HL-60 (cell line): Measurements from ENCODE around the gene NEK1.

ENCODE experiments used
- DNase-seq, 2 experiments: peaks; one replicate each; pipeline ENCODE4 v3.0.0-alpha.2; 2010 to 2020; ENCODE audit warnings: low read depth in 1 of 2, low spot score in 1 of 2
- H3K27ac ChIP-seq: fragments of 250-450 bp; sonication (Bioruptor Pico); replicated peaks from 2 replicates; pipeline ENCODE4 v1.5.1; 2020; ENCODE audit warnings: mild to moderate bottlenecking, moderate library complexity
- H3K27me3 ChIP-seq: fragments of 250-450 bp; sonication (Bioruptor Pico); 2 replicates; pipeline ENCODE4 v1.5.1; 2021; ENCODE audit warnings: mild to moderate bottlenecking, moderate library complexity; ENCODE audit not compliant: insufficient read depth, poor library complexity, severe bottlenecking
- H3K4me3 ChIP-seq: replicated peaks from 2 replicates; pipeline ENCODE4 v1.5.1; 2011; ENCODE audit warnings: mild to moderate bottlenecking, control low read depth, low read length; ENCODE audit not compliant: insufficient read depth
- GABPA ChIP-seq: IDR thresholded peaks from 2 replicates; pipeline ENCODE4 v1.6.1; 2012; ENCODE audit warnings: low read depth
- POLR2AphosphoS5 ChIP-seq: IDR thresholded peaks from 2 replicates; pipeline ENCODE4 v1.6.1; 2012; ENCODE audit warnings: low read depth
- SPI1 ChIP-seq: IDR thresholded peaks from 2 replicates; pipeline ENCODE4 v1.6.1; 2012; ENCODE audit warnings: low read depth, mild to moderate bottlenecking, borderline replicate concordance
- TF ChIP-seq, protein P1 (sequence below): IDR thresholded peaks from 2 replicates; pipeline ENCODE4 v1.6.1; 2012; ENCODE audit warnings: low read depth; ENCODE audit not compliant: insufficient replicate concordance
- TF ChIP-seq, protein P2 (sequence below): IDR thresholded peaks from one replicate; pipeline ENCODE4 v1.5.1; 2011; ENCODE audit warnings: low read length, control low read depth, inconsistent platforms; ENCODE audit not compliant: insufficient read depth

NEK1 gene

DNA sequence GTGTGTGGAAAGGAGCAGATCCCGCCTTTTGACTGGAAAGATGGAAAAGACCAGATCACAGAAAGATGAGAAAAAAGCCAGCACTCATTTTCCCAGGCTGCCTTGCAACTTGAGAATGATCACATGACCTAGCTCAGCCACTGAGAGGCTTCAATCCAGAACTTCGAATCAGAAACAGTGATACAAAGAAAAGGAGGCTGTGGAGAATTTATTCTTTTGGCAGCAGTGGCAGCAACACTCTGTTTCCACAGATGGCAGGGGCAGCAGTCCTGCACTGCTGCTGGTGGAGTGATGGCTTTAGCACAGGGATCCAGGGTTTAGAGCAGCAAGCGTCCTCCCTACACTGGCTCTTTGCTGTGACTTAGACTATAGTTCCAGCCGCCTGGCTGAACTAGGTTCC is 263.8 kb downstream of the NEK1 start:
- TF ChIP-seq POLR2AphosphoS5 (no peak), SPI1 (no peak), GABPA (no peak)
- TF ChIP-seq, protein P1, sequence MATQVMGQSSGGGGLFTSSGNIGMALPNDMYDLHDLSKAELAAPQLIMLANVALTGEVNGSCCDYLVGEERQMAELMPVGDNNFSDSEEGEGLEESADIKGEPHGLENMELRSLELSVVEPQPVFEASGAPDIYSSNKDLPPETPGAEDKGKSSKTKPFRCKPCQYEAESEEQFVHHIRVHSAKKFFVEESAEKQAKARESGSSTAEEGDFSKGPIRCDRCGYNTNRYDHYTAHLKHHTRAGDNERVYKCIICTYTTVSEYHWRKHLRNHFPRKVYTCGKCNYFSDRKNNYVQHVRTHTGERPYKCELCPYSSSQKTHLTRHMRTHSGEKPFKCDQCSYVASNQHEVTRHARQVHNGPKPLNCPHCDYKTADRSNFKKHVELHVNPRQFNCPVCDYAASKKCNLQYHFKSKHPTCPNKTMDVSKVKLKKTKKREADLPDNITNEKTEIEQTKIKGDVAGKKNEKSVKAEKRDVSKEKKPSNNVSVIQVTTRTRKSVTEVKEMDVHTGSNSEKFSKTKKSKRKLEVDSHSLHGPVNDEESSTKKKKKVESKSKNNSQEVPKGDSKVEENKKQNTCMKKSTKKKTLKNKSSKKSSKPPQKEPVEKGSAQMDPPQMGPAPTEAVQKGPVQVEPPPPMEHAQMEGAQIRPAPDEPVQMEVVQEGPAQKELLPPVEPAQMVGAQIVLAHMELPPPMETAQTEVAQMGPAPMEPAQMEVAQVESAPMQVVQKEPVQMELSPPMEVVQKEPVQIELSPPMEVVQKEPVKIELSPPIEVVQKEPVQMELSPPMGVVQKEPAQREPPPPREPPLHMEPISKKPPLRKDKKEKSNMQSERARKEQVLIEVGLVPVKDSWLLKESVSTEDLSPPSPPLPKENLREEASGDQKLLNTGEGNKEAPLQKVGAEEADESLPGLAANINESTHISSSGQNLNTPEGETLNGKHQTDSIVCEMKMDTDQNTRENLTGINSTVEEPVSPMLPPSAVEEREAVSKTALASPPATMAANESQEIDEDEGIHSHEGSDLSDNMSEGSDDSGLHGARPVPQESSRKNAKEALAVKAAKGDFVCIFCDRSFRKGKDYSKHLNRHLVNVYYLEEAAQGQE = no peak
- TF ChIP-seq, protein P2, sequence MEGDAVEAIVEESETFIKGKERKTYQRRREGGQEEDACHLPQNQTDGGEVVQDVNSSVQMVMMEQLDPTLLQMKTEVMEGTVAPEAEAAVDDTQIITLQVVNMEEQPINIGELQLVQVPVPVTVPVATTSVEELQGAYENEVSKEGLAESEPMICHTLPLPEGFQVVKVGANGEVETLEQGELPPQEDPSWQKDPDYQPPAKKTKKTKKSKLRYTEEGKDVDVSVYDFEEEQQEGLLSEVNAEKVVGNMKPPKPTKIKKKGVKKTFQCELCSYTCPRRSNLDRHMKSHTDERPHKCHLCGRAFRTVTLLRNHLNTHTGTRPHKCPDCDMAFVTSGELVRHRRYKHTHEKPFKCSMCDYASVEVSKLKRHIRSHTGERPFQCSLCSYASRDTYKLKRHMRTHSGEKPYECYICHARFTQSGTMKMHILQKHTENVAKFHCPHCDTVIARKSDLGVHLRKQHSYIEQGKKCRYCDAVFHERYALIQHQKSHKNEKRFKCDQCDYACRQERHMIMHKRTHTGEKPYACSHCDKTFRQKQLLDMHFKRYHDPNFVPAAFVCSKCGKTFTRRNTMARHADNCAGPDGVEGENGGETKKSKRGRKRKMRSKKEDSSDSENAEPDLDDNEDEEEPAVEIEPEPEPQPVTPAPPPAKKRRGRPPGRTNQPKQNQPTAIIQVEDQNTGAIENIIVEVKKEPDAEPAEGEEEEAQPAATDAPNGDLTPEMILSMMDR = no peak
- Histone ChIP-seq H3K27me3 (no peaks in the 10 kb centered on the region), H3K4me3 (no peak overlapping the region), H3K27ac (no peak overlapping the region)
- DNase-seq = no peak

DNA sequence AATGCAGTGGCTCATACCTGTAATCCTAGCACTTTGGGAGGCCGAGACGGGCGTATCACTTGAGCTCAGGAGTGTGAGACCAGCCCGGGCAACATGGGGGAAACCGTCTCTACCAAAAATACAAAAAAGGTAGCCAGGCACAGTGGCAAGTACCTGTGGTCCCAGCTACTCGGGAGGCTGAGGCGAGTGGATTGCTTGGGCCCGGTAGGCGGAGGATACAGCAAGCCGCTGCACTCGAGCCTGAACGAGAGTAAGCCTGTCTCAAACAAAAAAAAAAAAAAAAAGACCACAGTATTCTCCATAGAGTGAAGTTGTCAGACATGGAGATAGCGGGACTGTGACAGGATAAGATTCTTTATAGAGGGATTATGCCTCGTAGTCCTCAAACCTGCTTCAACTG is 265.5 kb downstream of the NEK1 start:
- no peak for DNase-seq
- no peak for TF ChIP-seq POLR2AphosphoS5
- TF ChIP-seq, protein P2 = no peak
- no peak for TF ChIP-seq GABPA
- H3K27me3 ChIP-seq = no peaks in the 10 kb centered on the region
- H3K27ac ChIP-seq = no peak overlapping the region
- no peak overlapping the region for H3K4me3 ChIP-seq

DNA sequence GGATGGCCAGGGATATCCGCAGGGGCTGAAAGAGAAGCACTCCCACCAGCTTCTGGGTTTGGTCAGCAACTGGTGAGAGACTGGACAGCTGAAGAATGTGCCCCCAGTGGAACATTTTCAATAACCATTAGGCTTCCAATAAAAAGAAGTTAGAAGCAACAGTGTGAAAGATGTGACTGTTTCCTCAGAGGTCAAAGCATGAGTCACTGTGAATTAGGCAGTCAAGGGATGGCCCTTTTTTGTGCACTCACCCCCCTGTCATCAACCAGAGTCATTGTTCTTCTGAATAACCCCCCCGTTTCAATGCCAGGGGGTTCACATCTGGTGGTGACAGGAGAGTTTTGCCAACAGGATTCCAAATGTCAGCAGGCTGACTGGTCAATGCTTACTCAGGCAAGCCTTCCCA is 267.1 kb downstream of the NEK1 start:
- Histone ChIP-seq H3K4me3 (no peak overlapping the region), H3K27ac (no peak overlapping the region), H3K27me3 (no peaks in the 10 kb centered on the region)
- TF ChIP-seq, protein P1 = no peak
- TF ChIP-seq SPI1 = no peak
- no peak for TF ChIP-seq POLR2AphosphoS5
- TF ChIP-seq GABPA = no peak
- TF ChIP-seq, protein P2 = no peak
- DNase-seq = no peak
